Activated CD4-positive, alpha-beta memory T cell treated with anti-CD3 and anti-CD28 coated beads, Interleukin-2, amount 10 ng/mL, durations not matched to agents 7 days and 5 days (primary cell): ENCODE results near the gene MCOLN2. TPM values are rescaled to one million over a fixed set of nuclear protein-coding genes. Genes with fewer than 3 reads are reported as not detected.

Experiments
- CTCF ChIA-PET: fragments of 350-600 bp; sonication (Branson Sonifier 250); formaldehyde crosslinking; loops from one replicate; lab custom pipeline; 2021; ENCODE audit warnings: antibody characterized with exemption, inconsistent platforms; lab: Charles Lee
- POLR2A ChIA-PET: fragments of 350-600 bp; sonication (Branson Sonifier 250); formaldehyde crosslinking; loops from one replicate; lab custom pipeline; 2021; ENCODE audit warnings: antibody characterized with exemption; lab: Charles Lee
- DNase-seq: peaks from one replicate; pipeline ENCODE4 v3.0.0-alpha.2; 2020
- H3K27ac Mint-ChIP-seq: one replicate; pipeline ENCODE4 v1.8.0; 2021; ENCODE audit warnings: mild to moderate bottlenecking, mixed read lengths
- H3K27me3 Mint-ChIP-seq: one replicate; pipeline ENCODE4 v1.8.0; 2021; ENCODE audit warnings: mixed read lengths
- H3K36me3 Mint-ChIP-seq: one replicate; pipeline ENCODE4 v1.8.0; 2021; ENCODE audit warnings: low read depth, mixed read lengths
- H3K4me1 Mint-ChIP-seq: one replicate; pipeline ENCODE4 v1.8.0; 2021; ENCODE audit warnings: mixed read lengths
- H3K4me3 Mint-ChIP-seq: one replicate; pipeline ENCODE4 v1.8.0; 2021; ENCODE audit warnings: mild to moderate bottlenecking, mixed read lengths
- H3K9me3 Mint-ChIP-seq: one replicate; pipeline ENCODE4 v1.8.0; 2021; ENCODE audit warnings: mixed read lengths
- total RNA-seq, 2 experiments: library from RNA; stranded (reverse); gene quantifications; one replicate each; pipeline ENCODE4 v1.2.3, GENCODE V29; 2021

MCOLN2 gene
- total RNA-seq, 2 experiments from 2014 or later, result 27.2 to 28.2 TPM

GRCh38 chr1:84885469-84885868 is 111.4 kb downstream of the MCOLN2 start:
- H3K9me3 Mint-ChIP-seq, result peaks cover 5% of the 10 kb centered on the region
- H3K27ac Mint-ChIP-seq, result no peak overlapping the region
- no peaks in the 10 kb centered on the region for H3K36me3 Mint-ChIP-seq
- ChIA-PET POLR2A (no interaction called here), CTCF (interaction anchor here (0.9 kb wide), 1 partner anchor 113 kb away, joined by 3 read pairs; no protein-coding TSS in a partner anchor)
- H3K27me3 Mint-ChIP-seq, result peaks cover 2% of the 10 kb centered on the region
- peaks cover 28% of the 10 kb centered on the region for H3K4me1 Mint-ChIP-seq
- DNase-seq, result no peak
- no peak overlapping the region for H3K4me3 Mint-ChIP-seq

- ChIA-PET POLR2A (no interaction called here), CTCF (interaction anchor here (0.9 kb wide), 1 partner anchor 112 kb away, joined by 3 read pairs; no protein-coding TSS in a partner anchor)
These were observed 112.1 kb downstream of the MCOLN2 start for GRCh38 chr1:84884671-84885389.

GRCh38 chr1:84883286-84883685 is 113.6 kb downstream of the MCOLN2 start:
- no peak for DNase-seq
- CTCF ChIA-PET, result no interaction called here
- POLR2A ChIA-PET, result no interaction called here

More at GRCh38 chr1:84884671-84885389, 112.1 kb downstream of the MCOLN2 start:
- no peak for DNase-seq
- Mint-ChIP-seq H3K4me1 (peaks cover 21% of the 10 kb centered on the region), H3K27ac (no peak overlapping the region), H3K4me3 (no peak overlapping the region), H3K27me3 (peaks cover 2% of the 10 kb centered on the region), H3K36me3 (no peaks in the 10 kb centered on the region), H3K9me3 (peaks cover 5% of the 10 kb centered on the region)

GRCh38 chr1:84877592-84877991 is 119.3 kb downstream of the MCOLN2 start:
- H3K4me3 Mint-ChIP-seq, result no peak overlapping the region
- DNase-seq, result no peak
- POLR2A ChIA-PET, result interaction anchor here (1.6 kb wide), 1 partner anchor 13 kb away, joined by 4 read pairs; no protein-coding TSS in a partner anchor
- peaks cover 5% of the 10 kb centered on the region for H3K9me3 Mint-ChIP-seq
- peaks cover 14% of the 10 kb centered on the region for H3K27me3 Mint-ChIP-seq
- H3K4me1 Mint-ChIP-seq, result peaks cover 6% of the 10 kb centered on the region
- no peak overlapping the region for H3K27ac Mint-ChIP-seq
- H3K36me3 Mint-ChIP-seq, result no peaks in the 10 kb centered on the region
- CTCF ChIA-PET, result no interaction called here

More at GRCh38 chr1:84883286-84883685, 113.6 kb downstream of the MCOLN2 start:
- peaks cover 2% of the 10 kb centered on the region for H3K27me3 Mint-ChIP-seq
- peaks cover 5% of the 10 kb centered on the region for H3K9me3 Mint-ChIP-seq
- H3K36me3 Mint-ChIP-seq, result no peaks in the 10 kb centered on the region
- H3K4me3 Mint-ChIP-seq, result no peak overlapping the region
- no peak overlapping the region for H3K27ac Mint-ChIP-seq
- peaks cover 6% of the 10 kb centered on the region for H3K4me1 Mint-ChIP-seq

GRCh38 chr1:84876353-84876752 is 120.6 kb downstream of the MCOLN2 start:
- ChIA-PET POLR2A (interaction anchor here (1.6 kb wide), 1 partner anchor 11 kb away, joined by 4 read pairs; no protein-coding TSS in a partner anchor), CTCF (no interaction called here)
- Mint-ChIP-seq H3K4me1 (peaks cover 6% of the 10 kb centered on the region), H3K9me3 (no peaks in the 10 kb centered on the region), H3K36me3 (no peaks in the 10 kb centered on the region), H3K27me3 (peaks cover 24% of the 10 kb centered on the region), H3K4me3 (no peak overlapping the region), H3K27ac (no peak overlapping the region)
- DNase-seq, result no peak

Other genes starting within 250 kb of the MCOLN2 start
- gene LPAR3, start 103.9 kb downstream of the MCOLN2 start, total RNA-seq, result 1 to 10 TPM; 1.7 to 2.1 TPM
- 1 to 10 TPM; 2.4 to 2.5 TPM for gene MCOLN3, start 51.4 kb upstream of the MCOLN2 start, total RNA-seq
- gene SYDE2, start 203.9 kb upstream of the MCOLN2 start, total RNA-seq, result under 1 TPM; 0.58 to 0.81 TPM